Measurements from ENCODE around the gene MAPK9.

- TF ChIP-seq CTCF (IDR thresholded peaks at IDR 0.05) = no peak
- no peak for TF ChIP-seq POLR2A (IDR thresholded peaks at IDR 0.05)
Observed at GRCh38 chr5:180282281-180282680, 9.6 kb downstream of the MAPK9 start.
